Activated B cell treated with CpG ODN at 0.5 μM for 24 hours (primary cell): ENCODE data around the gene CMC4. TPM values are rescaled to one million over a fixed set of nuclear protein-coding genes. Genes with fewer than 3 reads are reported as not detected.

Experiments
- ATAC-seq: fragments of 200-7000 bp; cut with Tn5 transposase; one replicate; pipeline ENCODE4 v1.10.0; 2021; ENCODE audit warnings: low read depth, mild to moderate bottlenecking, moderate library complexity
- CTCF ChIA-PET: fragments of 350-600 bp; sonication (Branson Sonifier 250); formaldehyde crosslinking; loops from one replicate; lab custom pipeline; 2021; ENCODE audit warnings: antibody characterized with exemption; lab: Charles Lee
- POLR2A ChIA-PET: fragments of 350-600 bp; sonication (Branson Sonifier 250); formaldehyde crosslinking; loops from one replicate; lab custom pipeline; 2021; ENCODE audit warnings: antibody characterized with exemption; lab: Charles Lee
- DNase-seq: peaks from one replicate; pipeline ENCODE4 v3.0.0; 2022
- H3K27ac Mint-ChIP-seq: one replicate; pipeline ENCODE4 v1.8.0; 2020; ENCODE audit warnings: mixed read lengths
- H3K27me3 Mint-ChIP-seq: one replicate; pipeline ENCODE4 v1.8.0; 2021; ENCODE audit warnings: mixed read lengths
- H3K36me3 Mint-ChIP-seq: one replicate; pipeline ENCODE4 v1.8.0; 2021; ENCODE audit warnings: low read depth, mixed read lengths
- H3K4me1 Mint-ChIP-seq: one replicate; pipeline ENCODE4 v1.8.0; 2021; ENCODE audit warnings: mixed read lengths
- H3K4me3 Mint-ChIP-seq: one replicate; pipeline ENCODE4 v1.8.0; 2020; ENCODE audit warnings: mild to moderate bottlenecking, mixed read lengths
- H3K9me3 Mint-ChIP-seq: one replicate; pipeline ENCODE4 v1.8.0; 2020; ENCODE audit warnings: mixed read lengths
- intact Hi-C: fragments of 100-400 bp; cut with micrococcal nuclease; formaldehyde crosslinking; loops from one replicate; pipeline ENCODE4 v1.15.1; 2024
- total RNA-seq: library from RNA; stranded (reverse); gene quantifications from 2 replicates; pipeline ENCODE4 v1.2.3, GENCODE V29; 2022
- TF ChIP-seq, protein P1 (sequence below): fragments of 200-600 bp; IDR thresholded peaks from one replicate; pipeline ENCODE4 v1.8.0; 2022; ENCODE audit warnings: antibody characterized with exemption, mild to moderate bottlenecking

CMC4 gene
- total RNA-seq, 1 donor from 2014 or later: 5.3 TPM

- intact Hi-C loops: no loop called here
- no peak for ATAC-seq
- Mint-ChIP-seq H3K4me1 (peaks cover 6% of the 10 kb centered on the region), H3K27me3 (no peaks in the 10 kb centered on the region), H3K36me3 (peaks cover 56% of the 10 kb centered on the region), H3K27ac (peak overlapping the region; percentile 12), H3K4me3 (no peak overlapping the region), H3K9me3 (no peaks in the 10 kb centered on the region)
- ChIA-PET POLR2A (no interaction called here), CTCF (interaction anchor here (0.7 kb wide), 1 partner anchor 10 kb away, joined by 4 read pairs; no protein-coding TSS in a partner anchor)
- TF ChIP-seq, protein P1, sequence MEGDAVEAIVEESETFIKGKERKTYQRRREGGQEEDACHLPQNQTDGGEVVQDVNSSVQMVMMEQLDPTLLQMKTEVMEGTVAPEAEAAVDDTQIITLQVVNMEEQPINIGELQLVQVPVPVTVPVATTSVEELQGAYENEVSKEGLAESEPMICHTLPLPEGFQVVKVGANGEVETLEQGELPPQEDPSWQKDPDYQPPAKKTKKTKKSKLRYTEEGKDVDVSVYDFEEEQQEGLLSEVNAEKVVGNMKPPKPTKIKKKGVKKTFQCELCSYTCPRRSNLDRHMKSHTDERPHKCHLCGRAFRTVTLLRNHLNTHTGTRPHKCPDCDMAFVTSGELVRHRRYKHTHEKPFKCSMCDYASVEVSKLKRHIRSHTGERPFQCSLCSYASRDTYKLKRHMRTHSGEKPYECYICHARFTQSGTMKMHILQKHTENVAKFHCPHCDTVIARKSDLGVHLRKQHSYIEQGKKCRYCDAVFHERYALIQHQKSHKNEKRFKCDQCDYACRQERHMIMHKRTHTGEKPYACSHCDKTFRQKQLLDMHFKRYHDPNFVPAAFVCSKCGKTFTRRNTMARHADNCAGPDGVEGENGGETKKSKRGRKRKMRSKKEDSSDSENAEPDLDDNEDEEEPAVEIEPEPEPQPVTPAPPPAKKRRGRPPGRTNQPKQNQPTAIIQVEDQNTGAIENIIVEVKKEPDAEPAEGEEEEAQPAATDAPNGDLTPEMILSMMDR: no peak
- DNase-seq: no peak
Measured at GRCh38 chrX:155048977-155049619, 21.8 kb downstream of the CMC4 start.

GRCh38 chrX:155046811-155047528, 24.0 kb downstream of the CMC4 start:
- no peak overlapping the region for H3K4me3 Mint-ChIP-seq
- intact Hi-C loops: no loop called here
- ChIA-PET POLR2A (no interaction called here), CTCF (no interaction called here)
- H3K9me3 Mint-ChIP-seq: no peaks in the 10 kb centered on the region
- peaks cover 3% of the 10 kb centered on the region for H3K4me1 Mint-ChIP-seq
- ATAC-seq: no peak
- TF ChIP-seq, protein P1: no peak
- H3K27ac Mint-ChIP-seq: no peak overlapping the region
- no peaks in the 10 kb centered on the region for H3K27me3 Mint-ChIP-seq
- DNase-seq: no peak
- H3K36me3 Mint-ChIP-seq: peaks cover 46% of the 10 kb centered on the region

- no peak for ATAC-seq
- H3K9me3 Mint-ChIP-seq: no peaks in the 10 kb centered on the region
- H3K4me1 Mint-ChIP-seq: peaks cover 3% of the 10 kb centered on the region
- TF ChIP-seq, protein P1: no peak
- no peak overlapping the region for H3K4me3 Mint-ChIP-seq
- H3K36me3 Mint-ChIP-seq: peaks cover 42% of the 10 kb centered on the region
- ChIA-PET POLR2A (no interaction called here), CTCF (no interaction called here)
- no peak overlapping the region for H3K27ac Mint-ChIP-seq
- no peak for DNase-seq
- intact Hi-C loops: no loop called here
- H3K27me3 Mint-ChIP-seq: no peaks in the 10 kb centered on the region
Measured at GRCh38 chrX:155046129-155046810, 24.7 kb downstream of the CMC4 start.

DNA sequence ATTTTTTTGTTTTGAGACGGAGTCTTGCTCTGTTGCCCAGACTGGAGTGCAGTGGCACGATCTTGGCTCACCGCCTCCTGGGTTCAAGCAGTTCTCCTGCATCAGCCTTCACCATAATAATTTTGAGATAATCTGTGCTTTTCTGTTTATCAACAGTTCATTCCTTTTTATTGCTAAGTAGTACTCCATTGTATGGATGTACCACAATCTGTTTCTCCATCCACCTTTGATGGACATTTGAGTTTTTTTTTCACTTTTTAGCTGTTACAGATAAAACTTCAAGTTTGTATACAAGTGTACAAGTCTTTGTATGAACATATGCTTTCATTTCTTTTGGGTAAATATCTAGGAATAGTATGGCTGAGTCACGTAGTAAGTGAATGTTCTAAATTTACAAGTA, 35.2 kb downstream of the CMC4 start:
- CTCF ChIA-PET: no interaction called here
- DNase-seq (no peak), ATAC-seq (no peak)
- TF ChIP-seq, protein P1: no peak
- H3K4me3 Mint-ChIP-seq: no peak overlapping the region
- intact Hi-C loops: no loop called here
- no peaks in the 10 kb centered on the region for H3K27me3 Mint-ChIP-seq
- no peak overlapping the region for H3K27ac Mint-ChIP-seq
- POLR2A ChIA-PET: no interaction called here
- H3K9me3 Mint-ChIP-seq: no peaks in the 10 kb centered on the region
- peaks cover 14% of the 10 kb centered on the region for H3K4me1 Mint-ChIP-seq
- peaks cover 31% of the 10 kb centered on the region for H3K36me3 Mint-ChIP-seq

DNA sequence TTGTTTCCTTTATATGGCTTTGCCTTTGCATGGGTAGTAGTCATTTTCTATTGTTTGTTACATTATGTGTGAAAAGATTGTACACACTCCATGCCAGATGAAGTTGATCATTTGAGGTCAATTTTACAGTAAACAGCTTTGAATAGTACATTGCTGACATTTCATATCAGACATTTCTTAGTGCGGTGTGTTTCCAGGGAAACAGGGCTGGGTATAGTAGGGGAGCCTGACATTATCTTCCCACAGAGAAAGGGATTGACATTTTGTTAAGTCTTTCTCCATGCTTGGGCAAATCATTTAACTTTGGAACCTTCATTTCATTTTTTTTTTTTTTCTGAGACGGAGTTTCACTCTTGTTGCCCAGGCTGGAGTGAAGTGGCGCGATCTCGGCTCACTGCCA, 39.3 kb downstream of the CMC4 start:
- DNase-seq (no peak), ATAC-seq (no peak)
- H3K4me1 Mint-ChIP-seq: peaks cover 21% of the 10 kb centered on the region
- POLR2A ChIA-PET: no interaction called here
- no peaks in the 10 kb centered on the region for H3K9me3 Mint-ChIP-seq
- H3K27me3 Mint-ChIP-seq: no peaks in the 10 kb centered on the region
- H3K27ac Mint-ChIP-seq: no peak overlapping the region
- intact Hi-C loops: no loop called here
- H3K4me3 Mint-ChIP-seq: no peak overlapping the region
- TF ChIP-seq, protein P1: no peak
- peaks cover 20% of the 10 kb centered on the region for H3K36me3 Mint-ChIP-seq
- CTCF ChIA-PET: interaction anchor here (0.8 kb wide), 1 partner anchor 25 kb away, joined by 4 read pairs; no protein-coding TSS in a partner anchor
